ENCODE measurements around the gene USH2A. TPM values are rescaled to one million over a fixed set of nuclear protein-coding genes. Genes with fewer than 3 reads are reported as not detected.

The USH2A gene
- total RNA-seq, 1 donor from 2014 or later, result not detected

GRCh38 chr1:215681041-215681440, 742.2 kb downstream of the USH2A start:
- TF ChIP-seq, protein P1, sequence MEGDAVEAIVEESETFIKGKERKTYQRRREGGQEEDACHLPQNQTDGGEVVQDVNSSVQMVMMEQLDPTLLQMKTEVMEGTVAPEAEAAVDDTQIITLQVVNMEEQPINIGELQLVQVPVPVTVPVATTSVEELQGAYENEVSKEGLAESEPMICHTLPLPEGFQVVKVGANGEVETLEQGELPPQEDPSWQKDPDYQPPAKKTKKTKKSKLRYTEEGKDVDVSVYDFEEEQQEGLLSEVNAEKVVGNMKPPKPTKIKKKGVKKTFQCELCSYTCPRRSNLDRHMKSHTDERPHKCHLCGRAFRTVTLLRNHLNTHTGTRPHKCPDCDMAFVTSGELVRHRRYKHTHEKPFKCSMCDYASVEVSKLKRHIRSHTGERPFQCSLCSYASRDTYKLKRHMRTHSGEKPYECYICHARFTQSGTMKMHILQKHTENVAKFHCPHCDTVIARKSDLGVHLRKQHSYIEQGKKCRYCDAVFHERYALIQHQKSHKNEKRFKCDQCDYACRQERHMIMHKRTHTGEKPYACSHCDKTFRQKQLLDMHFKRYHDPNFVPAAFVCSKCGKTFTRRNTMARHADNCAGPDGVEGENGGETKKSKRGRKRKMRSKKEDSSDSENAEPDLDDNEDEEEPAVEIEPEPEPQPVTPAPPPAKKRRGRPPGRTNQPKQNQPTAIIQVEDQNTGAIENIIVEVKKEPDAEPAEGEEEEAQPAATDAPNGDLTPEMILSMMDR (IDR thresholded peaks at IDR 0.05), result no peak
- no peak for ATAC-seq
- Histone ChIP-seq H3K36me3 (no peaks in the 10 kb centered on the region), H3K4me3 (no peak overlapping the region), H3K27me3 (ENCODE audit: low read depth) (peaks cover 4% of the 10 kb centered on the region), H3K27ac (no peak overlapping the region), H3K4me1 (no peaks in the 10 kb centered on the region), H3K9me3 (no peaks in the 10 kb centered on the region)
- intact Hi-C loops (cut with DNase I), result no loop called here
- DNase-seq, result no peak

GRCh38 chr1:215679231-215679630, 744.0 kb downstream of the USH2A start:
- no peak for ATAC-seq
- Histone ChIP-seq H3K36me3 (no peaks in the 10 kb centered on the region), H3K4me1 (no peaks in the 10 kb centered on the region), H3K4me3 (no peak overlapping the region), H3K27ac (no peak overlapping the region), H3K27me3 (ENCODE audit: low read depth) (peaks cover 4% of the 10 kb centered on the region), H3K9me3 (no peaks in the 10 kb centered on the region)
- intact Hi-C loops (cut with DNase I), result no loop called here
- TF ChIP-seq, protein P1 (IDR thresholded peaks at IDR 0.05), result no peak
- DNase-seq, result no peak

GRCh38 chr1:215677112-215677511, 746.1 kb downstream of the USH2A start:
- Histone ChIP-seq H3K36me3 (no peaks in the 10 kb centered on the region), H3K27ac (no peak overlapping the region), H3K4me3 (no peak overlapping the region), H3K9me3 (no peaks in the 10 kb centered on the region), H3K4me1 (no peaks in the 10 kb centered on the region), H3K27me3 (ENCODE audit: low read depth) (peaks cover 4% of the 10 kb centered on the region)
- TF ChIP-seq, protein P1 (IDR thresholded peaks at IDR 0.05), result no peak
- intact Hi-C loops (cut with DNase I), result no loop called here
- DNase-seq (no peak), ATAC-seq (no peak)

GRCh38 chr1:215673943-215674342, 749.3 kb downstream of the USH2A start:
- H3K9me3 ChIP-seq, result no peaks in the 10 kb centered on the region
- intact Hi-C loops (cut with DNase I), result no loop called here
- ATAC-seq (no peak), DNase-seq (no peak)
- TF ChIP-seq, protein P1 (IDR thresholded peaks at IDR 0.05), result no peak
- H3K36me3 ChIP-seq, result no peaks in the 10 kb centered on the region
- H3K4me1 ChIP-seq, result no peaks in the 10 kb centered on the region
- H3K27me3 ChIP-seq (ENCODE audit: low read depth), result peaks cover 4% of the 10 kb centered on the region
- H3K27ac ChIP-seq, result no peak overlapping the region
- no peak overlapping the region for H3K4me3 ChIP-seq

GRCh38 chr1:215672482-215672881, 750.8 kb downstream of the USH2A start:
- no peaks in the 10 kb centered on the region for H3K9me3 ChIP-seq
- no peak overlapping the region for H3K4me3 ChIP-seq
- TF ChIP-seq, protein P1 (IDR thresholded peaks at IDR 0.05), result no peak
- H3K27ac ChIP-seq, result no peak overlapping the region
- intact Hi-C loops (cut with DNase I), result no loop called here
- no peaks in the 10 kb centered on the region for H3K27me3 ChIP-seq (ENCODE audit: low read depth)
- DNase-seq, result no peak
- H3K36me3 ChIP-seq, result no peaks in the 10 kb centered on the region
- no peak for ATAC-seq
- H3K4me1 ChIP-seq, result no peaks in the 10 kb centered on the region

All from lower lobe of right lung (tissue), 2 donors.